ENCODE results near the gene ROR2.
"Not testable (repeated sequence)": the region's sequence is repeated elsewhere in the genome, so short reads cannot be mapped to it uniquely, and the experiment has no call there.

Gene ROR2

DNA sequence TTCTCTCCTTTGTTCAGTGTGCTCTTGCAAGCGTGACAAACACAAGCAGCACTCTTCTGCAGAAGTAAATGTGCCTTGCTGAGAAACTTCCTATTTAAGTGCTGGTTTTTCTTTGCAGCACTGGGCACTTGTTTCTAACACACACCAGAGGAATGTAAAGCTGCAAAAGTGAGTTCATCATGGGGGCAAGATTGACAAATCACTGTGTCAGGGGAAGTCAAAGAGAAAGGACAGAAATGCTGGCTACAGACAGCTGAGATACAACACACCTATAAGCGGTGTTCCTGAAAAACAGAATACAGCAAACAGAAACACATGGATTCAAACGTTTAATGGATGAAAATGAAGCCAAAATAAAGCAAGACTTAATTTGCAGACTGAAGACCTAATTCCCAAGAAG is 19.6 kb downstream of the ROR2 start:
- DNase-seq (ENCODE audit: low read depth), result no peak
- no peak overlapping the region for H3K4me3 ChIP-seq (ENCODE audit: low read depth, low read length)

DNA sequence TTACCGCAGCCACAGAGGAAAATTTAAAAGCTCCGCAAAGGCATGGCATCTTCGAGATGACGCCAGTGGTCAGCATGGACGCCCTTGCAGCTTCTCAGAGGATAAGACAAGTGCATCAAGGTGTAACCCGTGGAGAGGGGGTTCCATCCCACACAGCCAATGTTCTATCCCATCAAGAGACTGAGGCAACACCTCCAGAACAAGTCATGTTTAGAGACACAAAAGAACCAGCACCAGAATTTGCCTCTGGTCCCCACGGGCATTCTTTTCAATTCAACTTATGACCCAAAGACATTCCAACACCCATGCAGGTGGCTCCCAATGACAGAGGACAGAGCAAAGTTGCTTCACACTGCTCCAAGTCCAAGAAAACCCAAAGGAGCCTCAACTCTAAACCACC is 20.7 kb downstream of the ROR2 start:
- no peak overlapping the region for H3K4me3 ChIP-seq (ENCODE audit: low read depth, low read length)
- no peak for DNase-seq (ENCODE audit: low read depth)

DNA sequence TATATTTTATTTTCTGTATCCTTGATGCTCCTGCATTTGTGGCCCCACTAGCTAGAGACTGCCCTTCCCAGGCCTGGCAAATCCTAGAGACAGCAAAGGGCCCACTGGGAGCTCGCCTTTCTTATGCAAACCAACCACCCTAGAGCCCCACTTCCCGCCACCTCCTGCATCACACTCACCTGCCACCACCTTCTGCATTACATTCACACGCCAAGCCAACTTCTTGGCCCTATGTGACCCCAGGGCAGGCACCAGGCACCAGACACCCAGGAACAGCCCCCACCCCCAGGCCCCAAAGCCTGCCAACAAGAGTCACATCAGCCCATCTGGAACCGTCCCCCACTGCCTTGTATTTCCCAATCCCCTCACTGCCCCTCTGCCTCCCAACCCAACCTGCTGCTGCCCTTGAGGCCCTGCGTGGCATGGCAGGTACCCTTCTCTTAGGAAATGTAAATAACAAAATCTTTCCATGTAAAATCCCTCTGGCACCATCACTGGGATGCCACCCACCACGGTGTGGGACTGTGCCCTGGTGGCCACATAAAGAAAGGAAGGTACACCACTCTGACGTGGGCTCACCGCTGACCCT is 22.0 kb downstream of the ROR2 start:
- H3K4me3 ChIP-seq (ENCODE audit: low read depth, low read length), result no peak overlapping the region
- no peak for DNase-seq (ENCODE audit: low read depth)

DNA sequence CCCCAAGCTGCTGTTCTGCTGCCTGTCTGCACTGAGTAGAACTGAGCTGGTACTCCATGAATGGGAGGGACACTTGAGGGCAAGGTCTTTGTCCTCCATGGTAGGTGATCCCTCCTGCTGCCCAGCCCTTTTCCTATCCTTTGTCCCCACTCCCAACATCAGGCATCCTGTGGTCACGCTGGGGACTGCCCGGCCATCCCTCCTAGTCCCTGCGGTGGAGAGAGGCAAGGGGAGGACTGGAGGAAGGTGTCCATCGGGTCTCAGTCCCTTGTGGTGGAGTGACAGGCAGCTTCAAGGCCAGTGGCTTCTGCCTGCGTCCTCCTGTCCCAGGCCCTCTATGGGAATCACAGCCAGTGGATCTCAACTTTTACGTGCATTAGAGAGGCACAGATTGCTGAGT is 25.9 kb downstream of the ROR2 start:
- DNase-seq (ENCODE audit: low read depth), result no peak
- no peak overlapping the region for H3K4me3 ChIP-seq (ENCODE audit: low read depth, low read length)

DNA sequence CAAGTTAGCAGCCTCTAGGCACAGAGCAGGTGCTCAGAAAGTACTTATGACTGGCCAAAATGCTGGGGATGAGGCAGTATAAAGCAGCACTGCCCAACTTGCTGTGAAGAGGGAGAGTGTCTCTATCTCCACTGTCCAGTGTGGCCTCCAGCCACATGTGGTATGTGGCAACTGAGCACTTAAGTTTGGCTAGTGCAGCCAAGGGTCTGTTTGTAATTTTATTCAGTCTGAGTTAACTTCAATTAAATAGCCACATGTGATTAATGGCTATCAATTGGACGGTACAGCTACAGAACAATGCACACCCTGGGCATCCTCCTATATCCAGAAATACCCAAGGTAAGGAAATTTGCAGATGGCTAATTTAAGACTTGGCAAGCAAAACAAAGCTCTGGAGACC is 26.9 kb downstream of the ROR2 start:
- H3K4me3 ChIP-seq (ENCODE audit: low read depth, low read length), result no peak overlapping the region
- no peak for DNase-seq (ENCODE audit: low read depth)

DNA sequence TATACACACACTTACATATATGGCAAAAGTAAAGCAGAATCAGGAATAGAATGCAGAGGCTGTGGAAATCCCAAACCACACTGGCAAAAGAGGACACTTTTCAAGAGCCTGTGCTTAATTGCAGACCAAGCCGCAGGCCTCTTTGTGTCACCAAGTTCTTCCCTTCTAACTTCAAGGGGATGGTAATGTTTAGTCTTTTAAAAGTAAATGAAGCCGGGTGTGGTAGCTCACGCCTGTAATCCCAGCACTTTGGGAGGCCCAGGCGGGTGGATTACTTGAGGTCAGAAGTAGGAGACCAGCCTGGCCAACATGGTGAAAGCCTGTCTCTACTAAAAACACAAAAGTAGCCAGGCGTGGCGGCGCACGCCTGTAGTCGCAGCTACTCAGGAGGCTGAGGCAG is 28.7 kb downstream of the ROR2 start:
- H3K4me3 ChIP-seq (ENCODE audit: low read depth, low read length), result no peak overlapping the region
- DNase-seq (ENCODE audit: low read depth), result no peak

DNA sequence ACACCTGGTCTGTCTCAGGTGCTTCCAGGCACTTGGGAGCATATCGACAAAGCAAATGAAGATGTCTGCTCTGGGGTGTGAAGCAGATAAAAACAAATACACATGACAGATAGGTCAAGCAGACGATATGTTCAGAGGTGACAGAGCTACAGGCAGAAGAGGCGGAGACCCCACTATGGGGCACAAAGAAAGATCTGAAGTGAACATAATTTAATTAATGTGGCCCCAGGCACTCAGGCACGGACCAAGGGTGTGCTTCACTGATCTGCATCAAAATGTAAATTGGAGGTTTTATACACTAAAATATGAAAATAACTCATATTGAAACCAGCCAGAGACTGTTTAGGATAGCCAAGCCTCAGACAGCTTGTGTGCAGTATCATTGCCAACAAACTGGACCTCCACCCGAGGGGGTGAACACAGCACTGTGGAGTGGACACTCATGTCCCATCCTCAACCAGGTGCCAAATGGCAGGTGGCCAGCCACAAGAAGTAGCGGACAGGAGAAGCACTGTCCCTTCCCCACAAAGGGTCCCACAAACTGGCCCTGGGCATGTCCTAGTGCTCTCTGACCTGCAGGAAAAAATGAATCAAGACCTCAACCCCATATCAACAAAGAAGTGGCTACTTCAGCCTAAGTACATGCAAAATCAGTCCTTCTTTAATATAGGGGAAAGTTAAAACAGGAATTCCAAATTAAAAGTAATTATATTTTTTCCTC is 29.2 kb downstream of the ROR2 start:
- no peak overlapping the region for H3K4me3 ChIP-seq (ENCODE audit: low read depth, low read length)
- DNase-seq (ENCODE audit: low read depth), result no peak

DNA sequence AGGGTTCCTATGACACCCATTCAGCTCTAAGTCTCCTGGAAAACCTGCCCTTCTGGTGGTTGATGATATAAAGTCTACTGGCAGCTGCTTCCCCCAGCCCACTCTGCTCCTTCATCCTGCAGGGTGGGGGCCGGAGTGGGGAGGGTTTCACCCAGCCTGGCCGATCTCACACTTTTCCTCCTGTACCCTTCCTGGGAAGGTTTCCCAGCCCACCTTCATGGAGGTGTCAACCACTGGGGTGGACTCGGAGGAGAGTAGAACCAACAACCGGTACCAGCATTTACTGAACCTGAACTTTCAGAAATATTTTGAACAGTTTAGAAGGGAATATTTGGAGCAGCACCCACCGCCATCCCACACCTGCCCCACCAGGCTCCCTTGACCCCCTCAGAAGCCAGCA is 30.4 kb downstream of the ROR2 start:
- H3K4me3 ChIP-seq (ENCODE audit: low read depth, low read length), result no peak overlapping the region
- DNase-seq (ENCODE audit: low read depth), result no peak

DNA sequence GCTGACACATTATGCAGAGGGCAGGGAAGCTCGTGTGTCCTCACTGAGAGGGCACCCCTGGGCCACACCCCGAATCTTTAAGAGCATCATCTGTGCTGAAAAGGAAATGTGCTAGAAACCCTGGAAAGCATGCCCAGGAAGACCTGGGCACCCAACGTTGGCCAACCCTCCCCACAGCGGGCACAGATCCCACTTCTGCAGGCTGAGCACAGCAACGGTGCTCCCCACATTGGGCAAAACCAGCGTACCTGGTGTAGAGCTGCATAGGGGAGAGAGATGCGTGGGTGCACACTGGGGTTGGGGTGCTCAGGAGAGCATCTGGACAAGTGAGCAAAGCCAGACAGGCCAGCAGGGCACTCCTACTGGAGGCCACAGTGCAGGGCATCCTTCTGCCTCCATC is 32.6 kb downstream of the ROR2 start:
- H3K4me3 ChIP-seq (ENCODE audit: low read depth, low read length), result no peak overlapping the region
- DNase-seq (ENCODE audit: low read depth), result no peak

DNA sequence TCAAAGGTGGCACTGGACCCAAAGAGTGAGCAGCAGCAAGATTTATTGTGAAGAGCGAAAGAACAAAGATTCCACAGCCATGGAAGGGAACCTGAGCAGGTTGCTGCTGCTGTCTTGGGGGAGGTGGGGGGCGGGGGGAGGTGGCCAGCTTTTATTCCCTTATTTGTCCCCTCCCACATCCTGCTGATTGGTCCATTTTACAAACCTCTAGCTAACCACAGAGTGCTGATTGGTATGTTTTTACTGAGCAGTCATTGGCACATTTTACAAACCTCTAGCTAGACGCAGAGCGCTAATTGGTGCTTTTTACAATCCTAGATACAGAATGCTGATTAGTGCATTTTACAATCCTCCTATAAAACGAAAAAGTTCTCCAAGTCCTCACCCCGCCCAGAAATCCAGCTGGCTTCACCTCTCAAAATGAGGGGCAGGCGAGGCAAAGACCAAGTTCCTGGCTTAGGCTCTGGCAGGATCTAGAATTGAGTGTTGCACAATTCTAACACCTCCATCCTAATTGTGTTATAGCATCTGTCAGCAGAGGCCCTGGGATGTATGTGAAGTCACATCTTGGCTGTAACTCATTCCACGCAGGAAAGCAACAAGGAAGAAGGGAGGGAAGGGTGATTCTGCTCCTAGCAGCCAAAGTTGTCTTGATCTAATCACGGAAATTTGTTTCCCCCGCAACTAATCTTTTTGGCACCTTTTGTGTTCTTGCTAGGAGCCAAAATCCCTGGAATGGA is 34.3 kb downstream of the ROR2 start:
- no peak for DNase-seq (ENCODE audit: low read depth)
- no peak overlapping the region for H3K4me3 ChIP-seq (ENCODE audit: low read depth, low read length)

DNA sequence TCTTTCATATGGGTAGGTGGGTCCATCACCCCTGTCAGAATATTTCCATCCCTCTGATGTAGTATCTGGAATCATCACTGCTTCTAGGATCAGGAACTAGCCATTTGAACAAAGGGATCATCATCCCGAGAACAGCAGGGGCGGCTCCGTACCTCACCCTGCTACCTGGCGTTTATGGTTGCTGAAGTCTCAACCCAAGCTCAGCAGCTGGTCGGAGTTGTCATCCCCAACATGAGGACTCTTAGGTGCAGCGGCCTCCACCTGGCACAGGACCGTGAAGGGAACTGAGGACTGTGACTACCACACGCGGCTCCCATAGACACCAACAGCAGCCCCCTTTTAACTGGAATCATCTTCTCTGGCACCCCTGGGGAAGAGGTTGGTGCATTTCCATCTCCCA is 35.1 kb downstream of the ROR2 start:
- no peak overlapping the region for H3K4me3 ChIP-seq (ENCODE audit: low read depth, low read length)
- DNase-seq (ENCODE audit: low read depth), result no peak

DNA sequence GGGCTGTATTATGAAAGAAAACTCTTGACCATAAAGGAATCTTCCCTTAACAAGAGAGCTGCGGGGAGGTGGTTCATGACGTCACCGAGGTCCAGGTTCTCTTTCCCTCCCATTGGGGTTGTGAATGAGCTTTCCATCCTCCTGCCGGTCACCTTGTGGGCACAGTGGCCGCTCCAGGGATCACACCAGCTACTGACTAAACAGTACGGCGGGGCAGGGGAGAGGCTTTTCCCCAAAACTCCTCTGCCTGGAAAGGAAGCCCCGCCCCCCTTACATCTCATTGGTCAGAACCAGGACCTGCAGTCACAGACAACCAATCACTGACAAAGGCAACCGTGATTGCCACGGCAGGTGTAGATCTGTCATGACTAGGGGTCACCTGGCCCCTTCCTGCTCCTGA is 35.6 kb downstream of the ROR2 start:
- H3K4me3 ChIP-seq (ENCODE audit: low read depth, low read length), result no peak overlapping the region
- no peak for DNase-seq (ENCODE audit: low read depth)

DNA sequence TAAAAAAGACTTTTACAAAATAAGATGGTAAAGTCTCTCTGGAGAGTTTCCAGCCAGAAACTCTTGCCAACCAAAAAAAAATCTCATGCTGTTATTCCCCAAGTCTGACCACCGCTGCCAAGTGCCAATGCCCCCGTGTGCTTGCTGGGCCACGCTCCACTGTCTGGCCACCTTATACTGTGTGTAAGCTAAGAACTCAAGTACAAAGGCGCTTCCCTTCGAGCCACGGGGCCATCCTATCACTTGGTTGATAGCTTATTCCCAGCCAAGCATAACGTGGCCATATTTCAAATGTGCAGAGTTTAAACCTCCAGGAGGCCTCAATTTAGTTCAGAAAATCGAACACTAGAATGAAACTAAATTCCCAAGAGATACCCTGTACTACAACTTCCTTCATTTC is 36.0 kb downstream of the ROR2 start:
- DNase-seq (ENCODE audit: low read depth), result no peak
- H3K4me3 ChIP-seq (ENCODE audit: low read depth, low read length), result no peak overlapping the region

DNA sequence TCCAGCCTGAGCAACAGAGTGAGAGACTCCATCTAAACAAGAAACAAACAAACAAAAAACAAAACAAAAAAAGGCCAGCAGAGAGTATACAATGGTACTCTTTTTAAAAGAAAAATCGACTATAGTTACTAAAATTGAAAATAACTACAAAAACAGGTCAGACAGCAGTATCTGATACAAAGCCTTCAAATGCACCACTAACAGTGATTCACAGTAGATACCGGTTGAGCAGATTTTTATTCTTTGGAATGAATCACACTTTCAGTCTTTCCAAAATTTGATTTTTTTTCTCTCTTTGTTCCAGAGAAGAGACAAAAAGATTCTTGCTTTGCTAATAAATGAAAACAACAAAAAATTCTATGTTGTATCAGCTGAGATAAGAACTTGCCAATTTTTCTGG is 36.9 kb downstream of the ROR2 start:
- DNase-seq (ENCODE audit: low read depth), result no peak
- H3K4me3 ChIP-seq (ENCODE audit: low read depth, low read length), result no peak overlapping the region

DNA sequence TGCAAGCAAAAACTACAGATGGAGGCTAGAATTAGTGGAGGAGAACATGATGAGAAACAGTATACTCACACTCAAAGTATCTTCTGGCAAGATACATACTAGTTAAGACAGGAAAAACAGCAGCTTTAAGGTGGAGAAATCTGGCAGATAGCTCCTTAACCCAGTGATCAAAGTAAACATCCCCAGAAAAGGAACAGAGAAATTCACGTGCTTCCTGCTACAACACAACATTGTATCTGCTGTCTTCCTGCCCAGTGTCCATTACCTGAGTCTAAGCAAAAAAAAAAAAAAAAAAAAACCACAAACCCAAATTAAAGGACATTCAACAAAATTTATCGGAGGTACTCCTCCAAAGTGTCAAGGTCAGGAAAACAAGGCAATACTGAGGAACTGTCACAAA is 38.4 kb downstream of the ROR2 start:
- no peak for DNase-seq (ENCODE audit: low read depth)
- H3K4me3 ChIP-seq (ENCODE audit: low read depth, low read length), result no peak overlapping the region

DNA sequence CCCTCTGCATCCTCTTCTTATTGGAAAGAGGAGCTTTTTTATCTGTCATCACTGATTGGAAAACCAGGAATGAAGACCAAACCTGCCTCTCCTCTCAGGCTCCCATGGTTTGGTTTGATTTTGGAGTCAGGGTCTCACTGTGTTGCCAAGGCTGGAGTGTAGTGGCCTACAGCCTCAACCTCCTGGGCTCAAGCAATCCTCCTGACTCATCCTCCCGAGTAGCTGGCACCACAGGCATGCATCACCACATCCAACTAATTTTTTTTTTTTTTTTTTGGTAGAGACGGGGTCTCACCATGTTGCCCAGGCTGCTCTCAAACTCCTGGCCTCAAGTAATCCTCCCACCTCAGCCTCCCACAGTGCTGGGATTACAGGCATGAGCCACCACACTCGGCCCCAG is 40.8 kb downstream of the ROR2 start:
- H3K4me3 ChIP-seq (ENCODE audit: low read depth, low read length); DNase-seq (ENCODE audit: low read depth): not testable (repeated sequence)

DNA sequence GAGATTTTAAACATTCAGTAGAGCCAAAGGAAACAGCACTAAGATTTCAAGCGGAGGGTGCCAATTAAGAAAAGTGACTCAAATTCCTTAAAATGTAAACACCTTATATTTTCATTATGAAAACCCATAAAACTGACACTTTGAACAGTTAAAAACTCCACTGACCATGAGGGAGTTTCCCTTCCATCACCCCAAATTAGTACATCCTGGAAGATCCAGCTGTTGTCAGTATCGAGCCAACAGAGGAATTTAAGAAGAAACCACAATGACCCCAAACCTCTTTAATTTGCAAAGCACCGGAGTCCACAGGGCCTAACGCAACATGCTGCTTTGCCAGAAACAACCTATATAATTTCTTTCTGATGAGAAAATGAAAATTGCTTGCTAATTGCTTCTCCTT is 41.3 kb downstream of the ROR2 start:
- no peak overlapping the region for H3K4me3 ChIP-seq (ENCODE audit: low read depth, low read length)
- no peak for DNase-seq (ENCODE audit: low read depth)

DNA sequence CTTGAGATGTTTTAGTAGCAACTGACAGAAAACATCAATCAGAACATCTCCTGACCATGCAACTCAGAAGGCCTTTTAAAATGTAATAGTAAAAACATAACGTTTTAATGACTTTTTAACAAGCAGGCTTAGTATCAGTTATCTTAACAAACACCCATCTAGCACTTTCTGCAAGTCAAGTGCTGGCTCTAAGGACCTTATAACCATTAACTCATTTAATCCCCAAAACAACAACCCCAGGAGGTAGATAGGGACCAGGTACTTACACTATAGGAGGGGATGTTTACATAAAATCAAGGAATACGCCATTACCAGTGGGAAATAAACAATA is 41.8 kb downstream of the ROR2 start:
- no peak for DNase-seq (ENCODE audit: low read depth)
- no peak overlapping the region for H3K4me3 ChIP-seq (ENCODE audit: low read depth, low read length)

DNA sequence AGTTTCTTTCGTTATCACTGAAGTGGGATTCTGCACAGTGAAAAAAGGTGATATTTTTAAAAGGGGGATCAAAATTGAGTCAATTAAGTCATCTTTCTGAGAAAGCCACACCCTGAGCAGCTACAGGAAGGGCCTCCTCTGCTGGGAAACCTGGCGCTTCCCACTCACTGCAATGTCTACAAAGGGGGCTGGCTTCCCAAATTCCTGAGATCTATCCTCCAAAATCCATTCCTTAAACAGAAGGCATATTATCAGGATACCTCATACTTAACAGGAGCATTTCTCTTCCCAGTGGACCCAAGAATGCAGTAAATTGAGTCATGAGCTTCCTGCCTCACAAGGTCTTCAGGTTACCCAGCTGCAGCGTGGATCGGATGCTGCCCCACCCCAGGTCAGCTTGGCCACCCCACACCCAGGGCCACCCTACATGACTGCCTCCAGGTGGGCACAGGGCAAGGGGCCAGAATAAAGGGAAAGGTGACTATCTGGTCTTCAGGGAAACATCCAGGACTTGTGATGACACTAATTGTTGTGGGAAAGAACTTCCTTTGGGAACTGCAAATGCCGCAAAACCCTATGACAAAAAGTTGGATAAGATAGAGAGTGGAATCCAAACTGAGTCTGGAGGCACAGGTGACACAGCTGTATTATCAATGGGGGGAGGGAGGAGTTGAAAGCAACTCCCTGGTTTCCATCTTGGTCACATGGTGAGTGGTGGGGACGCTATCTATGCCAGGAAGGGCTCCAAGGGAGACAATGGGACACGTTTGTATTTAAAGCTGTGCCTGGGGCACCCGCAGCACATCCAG is 42.3 kb downstream of the ROR2 start:
- no peak overlapping the region for H3K4me3 ChIP-seq (ENCODE audit: low read depth, low read length)
- no peak for DNase-seq (ENCODE audit: low read depth)

DNA sequence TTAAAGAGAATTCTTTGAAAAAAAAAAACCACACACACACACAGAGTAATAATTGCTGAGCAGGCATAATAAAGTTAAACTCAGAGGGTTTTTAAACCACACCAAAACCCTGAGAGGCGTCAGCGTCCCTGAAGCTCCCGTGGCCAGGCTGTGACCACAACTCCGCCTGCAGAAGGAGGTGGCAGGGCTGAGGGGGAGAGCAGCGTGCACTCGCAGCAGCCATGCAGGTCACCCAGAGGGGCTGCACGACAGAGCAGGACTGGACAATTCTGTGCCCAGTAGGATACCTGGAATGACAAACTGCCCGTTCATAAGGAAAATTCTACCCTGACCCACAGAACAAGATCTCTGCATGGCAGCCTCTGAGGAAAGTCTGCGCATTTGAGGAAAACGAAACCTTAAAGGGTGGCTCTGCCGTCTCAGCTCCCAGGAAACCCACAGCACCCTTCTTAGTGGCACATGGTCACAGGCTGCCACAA is 44.0 kb downstream of the ROR2 start:
- H3K4me3 ChIP-seq (ENCODE audit: low read depth, low read length), result no peak overlapping the region
- no peak for DNase-seq (ENCODE audit: low read depth)
